ENCODE results near the gene SEMA6B. TPM values are rescaled to one million over a fixed set of nuclear protein-coding genes. Genes with fewer than 3 reads are reported as not detected.

SEMA6B gene
- total RNA-seq, 1 donor from 2014 or later, result 11.3 TPM

GRCh38 chr19:4499318-4499717, 60.2 kb downstream of the SEMA6B start:
- intact Hi-C loops (cut with DNase I), result no loop called here
- no peak for DNase-seq
- peaks cover 94% of the 10 kb centered on the region for H3K36me3 ChIP-seq
- H3K4me3 ChIP-seq, result no peak overlapping the region
- H3K4me1 ChIP-seq, result no peaks in the 10 kb centered on the region
- no peak overlapping the region for H3K27ac ChIP-seq
- no peak for ATAC-seq
- TF ChIP-seq CTCF (IDR thresholded peaks at IDR 0.05), result no peak
- H3K9me3 ChIP-seq, result no peaks in the 10 kb centered on the region
- H3K27me3 ChIP-seq (ENCODE audit: low read depth), result no peaks in the 10 kb centered on the region

- Histone ChIP-seq H3K27ac (no peak overlapping the region), H3K36me3 (peaks cover 99% of the 10 kb centered on the region), H3K4me3 (no peak overlapping the region), H3K27me3 (ENCODE audit: low read depth) (no peaks in the 10 kb centered on the region), H3K9me3 (no peaks in the 10 kb centered on the region), H3K4me1 (no peaks in the 10 kb centered on the region)
- ATAC-seq, result no peak
- no peak for TF ChIP-seq CTCF (IDR thresholded peaks at IDR 0.05)
- intact Hi-C loops (cut with DNase I), result no loop called here
- DNase-seq, result no peak
Observed at GRCh38 chr19:4498694-4499093, 60.8 kb downstream of the SEMA6B start.

GRCh38 chr19:4497770-4498389, 61.6 kb downstream of the SEMA6B start:
- DNase-seq, result no peak
- Histone ChIP-seq H3K9me3 (no peaks in the 10 kb centered on the region), H3K4me3 (no peak overlapping the region), H3K27ac (no peak overlapping the region), H3K4me1 (no peaks in the 10 kb centered on the region), H3K36me3 (peaks cover 96% of the 10 kb centered on the region), H3K27me3 (ENCODE audit: low read depth) (no peaks in the 10 kb centered on the region)
- intact Hi-C loops (cut with DNase I), result no loop called here
- TF ChIP-seq CTCF (IDR thresholded peaks at IDR 0.05), result no peak
- no peak for ATAC-seq

- Histone ChIP-seq H3K9me3 (no peaks in the 10 kb centered on the region), H3K27me3 (ENCODE audit: low read depth) (no peaks in the 10 kb centered on the region), H3K36me3 (peaks cover 88% of the 10 kb centered on the region), H3K4me1 (no peaks in the 10 kb centered on the region), H3K27ac (no peak overlapping the region), H3K4me3 (no peak overlapping the region)
- ATAC-seq (no peak), DNase-seq (no peak)
- TF ChIP-seq CTCF (IDR thresholded peaks at IDR 0.05), result no peak
- intact Hi-C loops (cut with DNase I), result no loop called here
Observed at GRCh38 chr19:4496304-4496703, 63.2 kb downstream of the SEMA6B start.

- TF ChIP-seq CTCF (IDR thresholded peaks at IDR 0.05), result no peak
- Histone ChIP-seq H3K4me3 (no peak overlapping the region), H3K9me3 (no peaks in the 10 kb centered on the region), H3K4me1 (no peaks in the 10 kb centered on the region), H3K27ac (no peak overlapping the region), H3K27me3 (ENCODE audit: low read depth) (no peaks in the 10 kb centered on the region), H3K36me3 (peaks cover 86% of the 10 kb centered on the region)
- no peak for DNase-seq
- no peak for ATAC-seq
- intact Hi-C loops (cut with DNase I), result no loop called here
Observed at GRCh38 chr19:4495471-4495870, 64.0 kb downstream of the SEMA6B start.
